Epidermal melanocyte (primary cell): Measurements from ENCODE around the gene SELPLG.
A peak's percentile ranks its signal among the peaks of the same experiment; 100 is the strongest.
"Not testable (repeated sequence)": the region's sequence is repeated elsewhere in the genome, so short reads cannot be mapped to it uniquely, and the experiment has no call there.

Source experiments
- DNase-seq: peaks from one replicate; pipeline ENCODE4 v3.0.0; 2011; ENCODE audit warnings: low spot score; ENCODE audit not compliant: insufficient read length

Gene SELPLG

DNA sequence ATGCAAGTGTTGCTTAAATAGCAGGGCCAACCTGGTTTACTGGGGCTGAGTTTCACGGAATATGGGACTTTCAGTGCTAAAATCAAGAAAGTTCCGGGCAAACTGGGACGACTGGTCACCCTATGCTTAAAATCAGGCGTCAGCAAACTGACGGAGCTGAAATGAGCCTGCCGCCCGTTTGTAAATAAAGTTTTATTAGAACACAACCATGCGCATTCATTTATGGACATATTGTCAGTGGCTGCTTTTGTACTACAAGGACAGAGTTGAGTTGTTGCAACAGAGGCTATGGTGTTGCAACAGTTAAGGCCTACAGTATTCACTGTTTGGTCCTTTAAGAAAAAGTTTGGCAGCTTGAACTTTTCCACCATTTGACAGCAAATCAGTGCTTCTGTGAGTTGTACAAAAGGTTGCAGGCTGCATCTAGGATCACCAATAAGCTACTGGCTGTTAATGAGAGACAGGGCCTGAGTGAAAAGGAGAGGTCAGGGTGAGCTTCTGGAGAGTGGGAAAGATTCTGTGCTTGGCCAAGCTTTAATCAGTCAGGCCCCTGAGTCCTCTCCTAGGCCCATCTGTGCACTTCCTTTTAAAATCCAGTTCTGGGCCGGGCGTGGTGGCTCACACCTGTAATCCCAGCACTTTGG, 13.3 kb downstream of the SELPLG start:
- DNase-seq = no peak

DNA sequence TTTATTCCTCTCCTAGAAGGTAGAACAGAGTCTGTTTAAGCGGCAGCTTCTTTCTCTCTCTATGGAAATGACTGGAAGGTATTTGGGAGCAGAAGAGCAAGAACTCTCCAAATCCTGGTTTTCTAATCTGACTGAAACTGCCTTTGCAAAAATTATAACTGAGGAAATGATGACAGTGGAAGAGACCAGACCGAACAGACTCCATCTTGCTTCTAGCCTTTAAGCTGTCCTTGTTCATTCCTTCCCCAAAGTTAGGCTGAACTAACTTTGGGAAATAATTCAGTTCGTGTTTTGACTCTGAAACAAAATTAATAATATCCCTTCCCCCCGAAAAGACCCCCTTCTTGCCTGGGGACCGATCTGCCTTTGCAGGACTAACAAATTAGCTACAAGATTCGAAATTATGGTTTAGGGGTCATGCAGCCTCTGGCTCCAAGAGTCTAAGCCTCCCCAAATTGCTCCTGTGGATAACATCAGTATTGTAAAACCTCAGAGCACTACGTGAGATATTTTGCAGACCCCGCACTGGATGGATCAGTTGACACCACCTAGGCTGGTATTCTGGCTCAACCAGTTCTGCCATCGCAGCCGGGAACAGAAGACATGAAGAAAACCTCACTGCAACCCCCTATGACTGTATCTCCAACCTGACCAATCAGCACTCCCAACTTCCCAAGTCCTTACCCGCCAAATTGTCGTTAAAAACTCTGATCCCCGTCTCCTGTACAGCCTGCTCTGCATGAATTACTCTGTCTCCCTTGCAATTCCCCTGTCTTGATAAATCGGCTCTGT, 14.1 kb downstream of the SELPLG start:
- DNase-seq = no peak

DNA sequence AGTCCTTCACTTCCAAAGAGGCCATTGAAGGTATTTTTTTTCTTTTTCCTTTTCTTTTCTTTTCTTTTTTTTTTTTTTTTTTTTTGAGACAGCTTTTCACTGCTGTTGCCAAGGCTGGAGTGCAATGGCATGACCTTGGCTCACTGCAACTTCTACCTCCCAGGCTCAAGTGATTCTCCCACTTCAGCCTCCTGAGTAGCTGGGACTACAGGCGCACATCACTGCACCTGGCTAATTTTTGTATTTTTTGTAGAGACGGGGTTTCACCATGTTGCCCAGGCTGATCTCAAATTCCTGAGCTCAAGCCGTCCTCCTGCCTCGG, 14.8 kb downstream of the SELPLG start:
- DNase-seq = not testable (repeated sequence)

DNA sequence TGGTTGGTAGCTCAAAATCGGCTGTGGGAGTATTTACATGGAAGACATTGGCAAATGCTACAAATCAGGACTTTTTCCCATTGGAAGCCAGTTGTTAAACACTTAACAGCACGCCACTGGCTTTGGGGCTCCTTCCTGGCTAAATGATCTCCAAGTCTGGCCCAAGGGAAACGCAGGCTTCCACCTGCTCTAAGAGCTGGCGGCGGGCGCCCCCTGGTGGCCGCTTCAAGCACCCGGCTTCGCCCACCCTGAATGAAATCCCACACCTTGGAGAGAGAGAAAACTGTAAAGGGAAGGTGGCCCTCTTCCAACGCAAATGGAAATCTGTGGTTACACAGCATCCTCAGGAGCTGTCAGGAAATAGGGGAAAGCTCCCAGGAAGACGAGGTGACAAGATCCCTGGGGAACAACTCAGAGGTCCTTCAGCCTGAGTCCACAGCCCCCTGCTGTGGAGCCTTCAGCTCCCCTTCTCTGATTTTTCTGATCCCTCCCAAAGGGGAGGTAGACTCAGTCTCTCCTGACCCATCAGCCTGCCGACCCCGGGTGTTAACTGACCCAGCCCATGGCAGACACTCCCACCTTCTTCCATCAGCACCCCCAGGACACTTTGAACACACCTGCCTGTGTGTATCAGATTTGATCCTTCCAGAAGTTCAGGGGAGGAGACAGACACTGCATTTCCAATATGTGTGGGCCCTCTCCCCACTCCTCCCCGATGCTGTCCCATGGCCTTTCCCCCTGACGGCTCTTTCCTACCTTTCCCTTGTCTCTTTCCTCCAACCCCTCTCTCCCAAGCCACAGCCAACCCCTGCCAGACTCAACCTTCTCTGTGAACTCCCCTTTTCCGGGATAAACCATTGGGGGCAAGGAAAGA, 15.4 kb downstream of the SELPLG start:
- DNase-seq = peak; percentile 91

DNA sequence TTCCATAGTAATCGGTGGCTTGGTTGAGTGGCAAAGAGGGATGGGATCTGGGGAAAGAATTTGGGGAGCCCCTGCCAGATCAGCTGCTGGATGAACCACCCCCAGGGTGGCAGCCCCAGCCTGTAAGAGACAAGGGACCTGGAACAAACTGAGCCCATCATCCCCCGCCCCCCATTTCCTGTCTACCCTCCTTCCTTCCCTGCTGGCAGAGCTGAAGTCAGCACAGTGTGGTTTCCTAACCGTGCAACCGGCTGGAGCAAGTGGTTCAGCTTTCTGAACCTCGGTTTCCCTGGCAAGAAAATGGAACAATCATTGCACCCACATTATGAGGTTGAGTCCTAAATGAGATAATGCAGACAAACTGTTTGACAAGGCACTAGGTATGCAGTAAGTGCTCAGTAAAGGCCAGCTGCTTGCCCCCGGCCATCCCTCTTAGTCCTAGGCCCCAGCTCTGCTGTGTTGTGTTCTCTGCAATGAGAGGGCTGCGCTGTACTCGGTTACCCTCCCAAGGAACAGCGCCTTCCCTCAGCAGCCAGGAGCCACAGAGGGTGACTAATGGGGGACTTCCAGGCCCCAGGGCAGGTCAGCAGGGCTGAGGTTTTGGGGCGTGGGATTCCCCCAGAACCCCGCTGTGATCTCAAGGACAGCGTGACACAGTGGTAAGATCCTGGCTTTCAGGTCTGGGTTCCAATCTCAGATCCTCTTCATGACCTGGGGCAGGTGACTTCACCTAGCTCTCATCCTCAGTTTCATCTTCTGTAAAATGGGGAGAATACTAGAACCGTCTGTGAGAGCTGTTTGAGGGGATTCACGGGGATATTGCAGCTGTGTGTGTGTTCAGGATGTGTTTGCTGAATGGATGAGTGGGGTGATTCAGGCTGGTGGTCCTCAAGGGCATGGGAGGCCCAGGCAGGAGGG, 16.5 kb downstream of the SELPLG start:
- no peak for DNase-seq

DNA sequence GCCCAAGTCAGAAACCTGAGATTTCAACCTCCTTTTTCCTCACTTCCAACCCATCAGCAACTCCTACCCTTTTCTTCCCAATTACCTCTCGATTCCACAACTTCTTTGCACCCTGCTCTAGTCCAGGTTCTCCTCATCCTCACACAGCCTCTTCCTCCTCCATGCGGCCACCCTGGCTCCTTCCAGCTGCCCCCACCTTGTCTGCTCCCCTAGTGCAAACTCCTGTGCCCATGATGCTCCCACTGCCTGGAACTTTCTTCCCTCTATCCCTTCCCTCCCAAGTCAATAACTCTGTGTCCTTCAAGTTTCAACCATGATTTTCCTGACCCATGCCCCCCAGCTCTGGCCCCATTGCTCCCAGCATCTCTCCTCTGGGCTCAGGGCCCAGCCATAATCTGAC, 17.3 kb downstream of the SELPLG start:
- DNase-seq = no peak

DNA sequence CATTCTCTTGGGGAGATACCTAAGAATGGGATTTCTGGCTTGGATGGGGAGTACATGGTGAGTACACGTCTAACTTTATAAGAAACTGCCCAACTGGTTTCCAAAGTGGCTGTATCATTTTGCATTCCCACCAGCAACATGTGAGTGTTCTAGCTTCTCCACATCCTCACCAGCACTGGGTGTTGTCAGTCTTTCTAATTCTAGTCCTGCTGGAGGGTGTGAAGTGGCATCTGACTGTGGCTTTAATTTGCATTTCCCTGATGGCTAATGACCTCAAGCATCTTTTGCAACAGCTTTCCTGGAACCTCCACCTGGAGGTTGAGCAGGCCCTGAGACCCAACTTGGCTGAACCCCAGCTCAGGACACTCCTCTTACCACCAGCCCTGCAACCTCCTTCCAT, 17.8 kb downstream of the SELPLG start:
- DNase-seq = no peak

DNA sequence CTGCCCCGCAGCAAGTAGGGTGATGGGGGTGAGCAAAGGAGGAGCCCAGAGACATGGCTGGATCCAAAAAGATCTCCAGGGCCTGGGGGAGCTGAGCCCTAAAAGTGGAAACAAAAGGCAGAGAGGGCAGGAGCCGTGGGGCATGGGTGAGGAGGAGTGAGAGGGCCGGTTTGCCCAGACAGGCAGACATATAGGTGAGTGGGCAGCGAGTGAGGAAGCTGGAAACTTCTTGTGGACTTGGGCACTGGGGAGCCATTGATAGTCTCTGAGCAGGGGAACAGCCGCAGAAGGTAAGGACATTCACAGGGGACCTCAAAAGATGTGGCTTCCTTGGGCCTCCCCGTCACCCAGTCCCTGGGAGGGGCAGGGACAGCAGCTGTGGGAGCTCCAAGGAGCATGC, 19.1 kb downstream of the SELPLG start:
- no peak for DNase-seq

DNA sequence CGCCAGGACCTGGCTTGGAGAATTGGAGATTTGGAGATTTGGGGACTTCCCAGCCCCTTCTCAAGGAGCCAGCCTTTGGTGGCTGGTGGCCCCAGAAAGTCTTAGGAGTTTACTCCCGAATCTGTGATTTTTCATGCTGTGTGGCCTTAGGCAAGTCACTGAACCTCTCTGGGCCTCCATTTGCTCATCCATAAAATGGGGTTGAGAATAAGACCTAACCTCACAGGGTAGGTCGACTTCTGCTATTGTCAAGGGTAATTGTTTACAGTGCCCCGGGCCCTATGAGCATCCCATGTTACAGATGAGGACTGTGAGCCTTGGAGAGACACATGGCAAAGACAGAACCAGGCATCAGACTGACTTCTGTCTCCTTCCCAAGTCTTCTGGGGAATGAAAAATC, 19.7 kb downstream of the SELPLG start:
- no peak for DNase-seq

DNA sequence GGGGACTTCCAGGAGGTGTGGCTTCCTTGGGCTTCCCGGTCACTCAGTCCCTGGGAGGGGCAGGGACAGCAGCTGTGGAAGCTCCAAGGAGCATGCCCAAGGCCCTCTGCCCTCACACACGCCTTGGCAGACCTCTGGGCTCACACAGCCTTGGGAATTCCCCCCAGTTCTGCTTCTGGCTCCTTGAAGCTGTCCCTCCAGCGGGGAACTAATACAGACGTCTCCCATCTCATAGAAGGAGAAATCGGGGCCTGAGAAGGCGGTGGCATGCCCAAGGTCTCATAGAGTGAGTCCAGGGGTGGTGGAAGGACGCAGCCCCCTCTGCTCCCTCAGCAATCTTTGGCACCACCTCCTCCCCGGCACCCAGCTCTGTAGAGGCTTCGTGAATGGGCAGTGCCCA, 20.1 kb downstream of the SELPLG start:
- DNase-seq = no peak

DNA sequence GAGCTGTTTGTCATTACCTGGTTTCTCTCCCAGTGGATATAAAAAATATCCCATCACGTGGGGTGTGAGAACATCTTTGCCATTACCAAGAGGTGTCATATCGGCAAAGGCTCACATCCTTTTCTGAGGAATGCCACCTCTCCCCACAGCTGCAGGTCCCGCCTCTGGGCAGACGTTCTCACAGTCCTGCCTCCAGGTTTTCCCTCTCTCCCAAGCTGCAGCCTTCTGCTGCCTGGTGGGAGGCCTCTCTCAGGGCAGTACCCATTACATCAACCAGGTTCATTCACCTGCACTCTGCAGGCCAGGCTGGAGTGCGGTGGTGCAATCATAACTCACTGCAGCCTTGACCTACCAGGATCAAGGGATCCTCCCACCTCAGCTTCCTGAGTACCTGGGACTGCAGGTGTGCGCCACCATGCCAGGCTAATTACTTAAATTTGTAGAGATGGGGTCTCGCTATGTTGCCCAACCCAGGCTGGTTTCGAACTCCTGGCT, 20.9 kb downstream of the SELPLG start:
- DNase-seq = no peak

DNA sequence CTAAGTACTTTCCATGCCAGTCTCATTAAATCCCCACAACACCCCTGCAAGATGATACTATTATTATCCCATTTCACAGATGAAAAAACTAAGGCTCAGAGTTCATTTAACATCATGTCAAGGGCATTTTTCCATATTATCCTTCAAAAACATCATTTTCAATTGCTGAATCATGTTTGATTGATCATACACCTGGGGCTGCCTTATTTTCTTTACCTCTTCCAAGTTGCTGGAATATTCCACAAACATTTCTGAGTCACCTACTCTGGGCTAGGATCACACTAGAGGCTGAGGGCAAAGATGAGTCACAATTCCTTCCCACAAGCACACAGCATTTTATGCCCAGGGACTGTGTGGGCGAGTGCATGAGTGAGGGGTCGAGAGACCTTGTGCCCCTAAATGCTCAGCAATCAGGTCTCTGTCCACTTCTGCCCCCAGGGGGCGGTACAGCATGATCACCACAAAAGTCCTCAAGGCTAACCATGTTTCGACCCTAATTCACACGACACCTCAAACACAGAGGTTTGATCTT, 21.7 kb downstream of the SELPLG start:
- no peak for DNase-seq

DNA sequence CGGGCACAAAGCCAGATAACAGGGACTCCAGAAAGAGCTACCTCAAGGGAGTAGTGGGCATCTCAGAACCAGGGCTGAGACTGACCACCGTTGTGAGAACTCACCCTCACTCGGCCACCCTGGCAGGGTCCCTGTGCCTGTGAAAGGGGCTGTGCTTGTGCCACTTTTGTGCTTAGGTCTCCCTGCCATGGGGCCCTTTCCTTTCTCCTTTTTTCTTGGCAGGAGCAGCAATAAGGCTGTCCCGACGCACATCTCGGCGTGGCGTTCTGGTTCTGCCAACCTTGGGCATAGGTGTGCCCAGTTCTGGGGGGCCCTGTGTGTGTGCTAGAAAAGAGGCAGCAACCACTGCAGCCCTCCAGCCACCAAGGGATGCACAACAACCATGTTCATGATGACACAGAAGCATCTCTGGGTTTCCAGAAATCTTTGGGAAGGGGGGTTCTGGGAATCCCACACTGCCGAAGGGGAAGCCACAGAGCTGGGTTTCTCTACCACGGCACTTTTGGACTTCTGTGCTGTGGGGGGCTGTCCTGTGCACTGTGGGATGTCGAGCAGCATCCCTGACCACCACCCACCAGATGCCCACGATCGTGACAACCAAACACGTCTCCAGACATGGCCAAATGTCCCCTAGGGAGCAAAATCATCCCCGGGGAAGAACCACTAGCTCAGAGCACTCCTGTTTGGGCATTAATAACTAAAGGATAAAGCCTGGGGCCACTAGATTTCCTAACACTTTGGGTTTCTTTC, 22.7 kb downstream of the SELPLG start:
- no peak for DNase-seq

DNA sequence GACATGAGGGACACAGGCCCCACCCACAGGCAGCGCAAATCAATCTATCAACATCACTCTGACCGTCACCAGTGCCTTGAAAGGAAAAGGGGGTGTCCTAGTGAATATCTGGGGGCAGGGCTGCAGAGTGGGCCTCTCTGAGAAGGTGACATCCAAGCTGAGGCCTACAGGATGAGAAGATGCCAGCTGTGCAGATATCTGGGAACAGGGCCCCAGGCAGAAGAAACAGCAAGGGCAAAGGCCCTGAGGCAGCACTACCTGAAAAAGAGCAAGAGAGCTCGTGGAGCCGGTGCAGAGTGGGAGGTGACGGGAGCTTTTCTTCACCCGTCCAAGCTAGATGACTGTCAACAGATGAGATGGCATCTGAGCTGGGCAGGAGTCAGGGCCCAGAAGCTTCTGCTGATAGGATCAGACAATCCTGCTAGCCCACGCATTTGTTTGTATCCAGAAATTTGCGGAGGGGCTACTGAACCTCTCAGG, 23.3 kb downstream of the SELPLG start:
- no peak for DNase-seq

DNA sequence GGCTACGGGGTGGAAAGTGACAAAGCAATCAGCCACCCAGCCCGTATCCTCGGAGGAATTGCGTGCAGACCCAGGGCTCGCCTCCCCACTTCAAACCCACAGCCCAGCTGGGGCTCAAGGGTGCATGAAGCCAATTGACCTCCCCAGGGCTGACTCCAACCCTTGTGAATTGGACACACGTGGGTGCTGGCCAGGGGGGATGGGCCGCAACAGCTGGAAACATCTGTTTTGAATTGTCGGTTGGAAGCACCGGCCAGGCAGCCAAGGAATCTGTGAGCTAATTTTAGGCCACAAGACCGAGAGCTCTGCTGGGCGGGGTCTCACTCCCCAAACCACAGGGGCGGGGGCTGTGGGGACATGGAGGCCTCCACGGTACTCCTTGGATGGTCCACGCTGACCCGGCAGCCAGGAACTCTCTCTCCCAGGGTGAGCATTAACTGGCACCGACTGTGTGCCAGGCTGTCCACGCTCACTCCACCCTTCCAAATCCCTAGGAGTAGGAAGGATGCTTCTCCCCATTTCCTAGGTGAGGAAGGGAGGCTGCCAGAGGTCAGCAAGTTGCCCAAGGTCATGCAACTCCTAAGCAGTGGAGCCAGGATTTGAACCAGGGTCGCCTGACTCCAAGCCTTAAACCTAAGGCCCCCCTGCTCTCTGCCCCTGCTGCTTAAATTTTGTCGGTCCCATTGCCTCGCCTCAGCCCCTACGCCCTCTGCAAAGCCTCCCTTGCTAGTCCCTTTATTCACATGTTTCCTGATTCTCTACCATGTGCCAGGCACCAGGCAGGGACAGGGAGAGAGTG, 24.0 kb downstream of the SELPLG start:
- DNase-seq = peak; percentile 74

DNA sequence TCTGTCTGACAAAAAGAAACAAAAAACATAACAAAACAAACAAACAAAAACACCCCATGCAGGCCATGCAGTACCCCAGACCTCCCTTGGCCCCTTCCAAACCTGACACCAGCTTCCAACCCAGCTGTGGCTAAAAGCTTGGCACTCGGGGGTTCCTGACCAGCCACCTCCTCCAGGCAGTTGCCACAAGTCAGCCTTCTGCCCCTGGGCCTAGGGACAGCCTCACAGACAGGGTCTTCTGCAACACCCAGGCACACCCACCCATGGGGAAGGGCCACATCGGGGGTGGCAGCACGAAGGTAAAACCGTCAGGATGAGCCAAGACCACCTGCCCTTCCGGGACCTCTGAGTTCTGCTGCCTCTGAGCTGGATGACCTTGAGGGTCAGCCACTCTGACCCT, 25.1 kb downstream of the SELPLG start:
- DNase-seq = no peak

DNA sequence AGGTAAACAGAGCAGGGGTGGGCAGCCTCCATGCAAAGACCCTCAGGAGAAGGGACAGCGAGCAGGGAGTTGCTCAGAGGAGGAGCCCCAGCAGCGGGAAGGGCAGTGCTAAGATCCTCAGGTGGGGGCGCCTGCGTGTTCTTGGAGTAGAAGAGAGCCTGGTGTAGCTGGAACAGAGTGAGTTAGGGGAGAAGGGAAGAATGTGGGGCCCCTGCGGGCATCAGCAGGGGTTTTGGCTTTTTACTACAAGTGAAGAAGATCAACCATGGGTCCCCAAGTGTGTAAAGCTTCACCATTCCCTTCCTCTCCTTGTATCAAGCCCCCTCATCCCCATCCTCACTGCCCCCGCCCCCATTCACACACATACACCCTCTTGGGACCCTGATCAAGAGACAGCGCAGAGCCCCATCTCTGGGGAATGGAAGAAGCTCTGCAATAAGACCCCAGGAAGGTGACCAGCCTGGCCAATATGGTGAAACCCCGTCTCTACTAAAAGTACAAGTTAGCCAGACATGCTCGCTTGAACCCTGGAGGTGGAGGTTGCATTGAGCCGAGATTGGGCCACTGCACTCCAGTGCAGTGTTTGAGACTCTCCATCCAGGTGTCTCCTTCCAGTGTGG, 25.6 kb downstream of the SELPLG start:
- DNase-seq = no peak

DNA sequence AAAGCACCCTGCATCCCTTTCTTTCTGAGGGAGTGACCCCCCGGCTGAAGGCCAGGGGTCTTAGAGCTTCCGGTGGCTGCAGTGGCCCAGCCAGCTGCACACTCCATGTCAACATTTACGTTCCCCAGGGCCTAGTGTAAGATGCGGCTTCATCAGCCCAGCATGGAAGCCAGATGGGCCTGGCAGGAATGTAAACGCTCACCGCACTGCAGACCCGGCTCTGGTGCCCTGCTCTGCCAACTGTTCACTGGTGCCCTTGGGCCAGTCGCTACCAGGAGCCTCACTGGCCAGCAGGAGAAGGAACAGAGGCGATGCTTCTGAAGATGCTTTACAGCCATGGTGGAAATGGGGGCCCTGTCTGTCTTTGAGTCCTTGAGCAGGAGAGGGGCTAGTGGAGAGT, 27.2 kb downstream of the SELPLG start:
- no peak for DNase-seq
